ENCODE measurements around the gene CCDC127. TPM values are rescaled to one million over a fixed set of nuclear protein-coding genes. Genes with fewer than 3 reads are reported as not detected.
"Not testable (repeated sequence)": the region's sequence is repeated elsewhere in the genome, so short reads cannot be mapped to it uniquely, and the experiment has no call there.

CCDC127 gene
- total RNA-seq (1 to 10 TPM; 7.8 to 8.9 TPM), polyA plus RNA-seq (ENCODE audit: insufficient read length in 2 of 2) (10 to 100 TPM; 16.4 to 21.0 TPM)
- long read RNA-seq, donor 1, full-length matches to known transcripts, result 14 of 14 reads
- long read RNA-seq, donor 1, partial matches to known transcripts, result 0 of 14 reads
- long read RNA-seq, donor 1, other reads (novel, unspliced or antisense), result 0 of 14 reads
- long read RNA-seq, donor 2, full-length matches to known transcripts, result 6 of 60 reads
- long read RNA-seq, donor 2, partial matches to known transcripts, result 54 of 60 reads
- long read RNA-seq, donor 2, other reads (novel, unspliced or antisense), result 0 of 60 reads
- long read RNA-seq, donor 3, full-length matches to known transcripts, result 11 of 11 reads
- long read RNA-seq, donor 3, partial matches to known transcripts, result 0 of 11 reads
- long read RNA-seq, donor 3, other reads (novel, unspliced or antisense), result 0 of 11 reads
- long read RNA-seq, donor 4, full-length matches to known transcripts, result 23 of 23 reads
- long read RNA-seq, donor 4, partial matches to known transcripts, result 0 of 23 reads
- long read RNA-seq, donor 4, other reads (novel, unspliced or antisense), result 0 of 23 reads

- WGBS (ENCODE audit: insufficient coverage), result 0% methylated on average over 69 of the region's 75 CpGs
- Histone ChIP-seq H3K4me3 (ENCODE audit: low read depth, low read length) (peak within 1 kb of the TSS; percentile 92), H3K27ac (ENCODE audit: low read depth, low read length) (peak within 1 kb of the TSS; percentile 89), H3K36me3 (ENCODE audit: control insufficient read depth, insufficient read depth, low read length) (peaks cover 11% of the 10 kb centered on the region)
- not testable (repeated sequence) for H3K4me1 ChIP-seq (ENCODE audit: control insufficient read depth, insufficient read depth, low read length); H3K27me3 ChIP-seq (ENCODE audit: control insufficient read depth, insufficient read depth, low read length); H3K9me3 ChIP-seq (ENCODE audit: control insufficient read depth, insufficient read depth, low read length)
- DNase-seq (ENCODE audit: low read depth in 4 of 6, low spot score in 6 of 6), result peak; percentile 90 to 99 (median 94)
Observed at GRCh38 chr5:217494-218456, at the start of gene CCDC127, which contains the start of gene SDHA. CCDC127 (minus strand) TSS chr5:218153; CDS start chr5:216849, 1,304 bp downstream. SDHA (plus strand) TSS chr5:218320; CDS start chr5:218356, 36 bp downstream.

- 43% methylated on average over 1 of the region's 1 CpG for WGBS (ENCODE audit: insufficient coverage)
- H3K4me1 ChIP-seq (ENCODE audit: control insufficient read depth, insufficient read depth, low read length), result peaks cover 14% of the 10 kb centered on the region
- no peak overlapping the region for H3K4me3 ChIP-seq (ENCODE audit: low read depth, low read length)
- DNase-seq (ENCODE audit: low read depth in 4 of 6, low spot score in 6 of 6), result no peak
- H3K27ac ChIP-seq (ENCODE audit: low read depth, low read length), result no peak overlapping the region
- no peaks in the 10 kb centered on the region for H3K9me3 ChIP-seq (ENCODE audit: control insufficient read depth, insufficient read depth, low read length)
- H3K36me3 ChIP-seq (ENCODE audit: control insufficient read depth, insufficient read depth, low read length), result peaks cover 8% of the 10 kb centered on the region
- no peaks in the 10 kb centered on the region for H3K27me3 ChIP-seq (ENCODE audit: control insufficient read depth, insufficient read depth, low read length)
Observed at GRCh38 chr5:267716-268115, 49.8 kb upstream of the CCDC127 start.

- H3K36me3 ChIP-seq (ENCODE audit: control insufficient read depth, insufficient read depth, low read length); H3K4me3 ChIP-seq (ENCODE audit: low read depth, low read length); DNase-seq (ENCODE audit: low read depth in 4 of 6, low spot score in 6 of 6); H3K9me3 ChIP-seq (ENCODE audit: control insufficient read depth, insufficient read depth, low read length); H3K27ac ChIP-seq (ENCODE audit: low read depth, low read length); H3K27me3 ChIP-seq (ENCODE audit: control insufficient read depth, insufficient read depth, low read length); H3K4me1 ChIP-seq (ENCODE audit: control insufficient read depth, insufficient read depth, low read length): not testable (repeated sequence)
- WGBS (ENCODE audit: insufficient coverage), result 96% methylated on average over 19 of the region's 19 CpGs
Observed at GRCh38 chr5:266311-267026, 48.5 kb upstream of the CCDC127 start.

GRCh38 chr5:264338-264737 is 46.4 kb upstream of the CCDC127 start:
- H3K36me3 ChIP-seq (ENCODE audit: control insufficient read depth, insufficient read depth, low read length), result peaks cover 12% of the 10 kb centered on the region
- H3K4me1 ChIP-seq (ENCODE audit: control insufficient read depth, insufficient read depth, low read length), result no peaks in the 10 kb centered on the region
- DNase-seq (ENCODE audit: low read depth in 4 of 6, low spot score in 6 of 6), result no peak
- H3K27ac ChIP-seq (ENCODE audit: low read depth, low read length), result no peak overlapping the region
- no peak overlapping the region for H3K4me3 ChIP-seq (ENCODE audit: low read depth, low read length)
- no peaks in the 10 kb centered on the region for H3K9me3 ChIP-seq (ENCODE audit: control insufficient read depth, insufficient read depth, low read length)
- 99% methylated on average over 8 of the region's 10 CpGs for WGBS (ENCODE audit: insufficient coverage)
- no peaks in the 10 kb centered on the region for H3K27me3 ChIP-seq (ENCODE audit: control insufficient read depth, insufficient read depth, low read length)

- 87% methylated on average over 5 of the region's 9 CpGs for WGBS (ENCODE audit: insufficient coverage)
- H3K4me1 ChIP-seq (ENCODE audit: control insufficient read depth, insufficient read depth, low read length); H3K27me3 ChIP-seq (ENCODE audit: control insufficient read depth, insufficient read depth, low read length); H3K9me3 ChIP-seq (ENCODE audit: control insufficient read depth, insufficient read depth, low read length); H3K4me3 ChIP-seq (ENCODE audit: low read depth, low read length); H3K27ac ChIP-seq (ENCODE audit: low read depth, low read length): not testable (repeated sequence)
- H3K36me3 ChIP-seq (ENCODE audit: control insufficient read depth, insufficient read depth, low read length), result peaks cover 13% of the 10 kb centered on the region
- DNase-seq (ENCODE audit: low read depth in 4 of 6, low spot score in 6 of 6), result peak in 1 of 6 donors; percentile 20
Observed at GRCh38 chr5:263275-263974, 45.5 kb upstream of the CCDC127 start.

- 97% methylated on average over 12 of the region's 13 CpGs for WGBS (ENCODE audit: insufficient coverage)
- H3K4me1 ChIP-seq (ENCODE audit: control insufficient read depth, insufficient read depth, low read length), result no peaks in the 10 kb centered on the region
- no peaks in the 10 kb centered on the region for H3K27me3 ChIP-seq (ENCODE audit: control insufficient read depth, insufficient read depth, low read length)
- no peak overlapping the region for H3K4me3 ChIP-seq (ENCODE audit: low read depth, low read length)
- H3K27ac ChIP-seq (ENCODE audit: low read depth, low read length), result no peak overlapping the region
- H3K9me3 ChIP-seq (ENCODE audit: control insufficient read depth, insufficient read depth, low read length), result no peaks in the 10 kb centered on the region
- peaks cover 32% of the 10 kb centered on the region for H3K36me3 ChIP-seq (ENCODE audit: control insufficient read depth, insufficient read depth, low read length)
- no peak for DNase-seq (ENCODE audit: low read depth in 4 of 6, low spot score in 6 of 6)
Observed at GRCh38 chr5:257148-257547, 39.2 kb upstream of the CCDC127 start.

GRCh38 chr5:256347-256746 is 38.4 kb upstream of the CCDC127 start:
- 95% methylated on average over 3 of the region's 8 CpGs for WGBS (ENCODE audit: insufficient coverage)

GRCh38 chr5:255116-255515 is 37.2 kb upstream of the CCDC127 start:
- not testable (repeated sequence) for H3K9me3 ChIP-seq (ENCODE audit: control insufficient read depth, insufficient read depth, low read length); H3K4me1 ChIP-seq (ENCODE audit: control insufficient read depth, insufficient read depth, low read length); H3K27ac ChIP-seq (ENCODE audit: low read depth, low read length); H3K4me3 ChIP-seq (ENCODE audit: low read depth, low read length); DNase-seq (ENCODE audit: low read depth in 4 of 6, low spot score in 6 of 6); H3K27me3 ChIP-seq (ENCODE audit: control insufficient read depth, insufficient read depth, low read length)
- peaks cover 35% of the 10 kb centered on the region for H3K36me3 ChIP-seq (ENCODE audit: control insufficient read depth, insufficient read depth, low read length)
- no CpG with 5 or more reads among the region's 7 CpGs for WGBS (ENCODE audit: insufficient coverage)

More at GRCh38 chr5:256347-256746, 38.4 kb upstream of the CCDC127 start:
- not testable (repeated sequence) for DNase-seq (ENCODE audit: low read depth in 4 of 6, low spot score in 6 of 6); H3K27me3 ChIP-seq (ENCODE audit: control insufficient read depth, insufficient read depth, low read length); H3K27ac ChIP-seq (ENCODE audit: low read depth, low read length); H3K4me3 ChIP-seq (ENCODE audit: low read depth, low read length); H3K9me3 ChIP-seq (ENCODE audit: control insufficient read depth, insufficient read depth, low read length); H3K4me1 ChIP-seq (ENCODE audit: control insufficient read depth, insufficient read depth, low read length)
- peaks cover 34% of the 10 kb centered on the region for H3K36me3 ChIP-seq (ENCODE audit: control insufficient read depth, insufficient read depth, low read length)
